Uterus (tissue), 2 donors: ENCODE results near the gene ATXN10.

Source experiments
- CTCF ChIP-seq, 4 experiments: fragments of 200-600 bp in 2 of 4; fragments of 450-650 bp in 2 of 4; sonication (generic) in 2 of 4; IDR thresholded peaks; one replicate each; pipeline ENCODE4 v1.5.1; 2016 to 2019; ENCODE audit warnings: antibody characterized with exemption in 4 of 4, mild to moderate bottlenecking in 2 of 4, moderate library complexity in 1 of 4
- POLR2A ChIP-seq, 2 donors: fragments of 450-650 bp; IDR thresholded peaks; one replicate each; pipeline ENCODE4 v1.6.1; 2016; ENCODE audit warnings: antibody characterized with exemption in 2 of 2, mild to moderate bottlenecking in 1 of 2, moderate library complexity in 1 of 2

- no peak for TF ChIP-seq POLR2A (IDR thresholded peaks at IDR 0.05)
- TF ChIP-seq CTCF (IDR thresholded peaks at IDR 0.05), result no peak
These were observed 17.6 kb downstream of the ATXN10 start for GRCh38 chr22:45689211-45689610.
